ENCODE data around the gene RNF182. TPM values are rescaled to one million over a fixed set of nuclear protein-coding genes. Genes with fewer than 3 reads are reported as not detected.

The RNF182 gene
- total RNA-seq, 1 donor from 2014 or later = 15.3 TPM

- Histone ChIP-seq H3K4me3 (no peak overlapping the region), H3K9ac (no peak overlapping the region), H3K4me2 (no peak overlapping the region), H4K20me1 (ENCODE audit: low read depth) (peaks cover 5% of the 10 kb centered on the region), H3K27me3 (peaks cover 5% of the 10 kb centered on the region), H3K4me1 (no peaks in the 10 kb centered on the region), H3K27ac (no peak overlapping the region), H3K9me3 (ENCODE audit: low read depth) (no peaks in the 10 kb centered on the region), H3F3A (ENCODE audit: low read depth) (no peaks in the 10 kb centered on the region), H3K79me2 (ENCODE audit: low read depth) (peaks cover 10% of the 10 kb centered on the region), H2AFZ (replicated peaks) (no peak overlapping the region), H3K36me3 (no peaks in the 10 kb centered on the region)
- H3K9me3 Mint-ChIP-seq = peaks cover 18% of the 10 kb centered on the region
- peaks cover 8% of the 10 kb centered on the region for H3K36me3 Mint-ChIP-seq
- DNase-seq (ENCODE audit: low spot score) = no peak
- H3K27ac Mint-ChIP-seq = no peak overlapping the region
- TF ChIP-seq EZH2phosphoT487 (IDR thresholded peaks at IDR 0.05) = no peak
- no peak for TF ChIP-seq CTCF (IDR thresholded peaks at IDR 0.05)
- TF ChIP-seq EZH2 (IDR thresholded peaks at IDR 0.05) = no peak
- peaks cover 9% of the 10 kb centered on the region for H3K4me1 Mint-ChIP-seq
- no peaks in the 10 kb centered on the region for H3K27me3 Mint-ChIP-seq (ENCODE audit: insufficient read depth, low read depth)
- no peak overlapping the region for H3K4me3 Mint-ChIP-seq
These were observed 7.1 kb downstream of the RNF182 start for GRCh38 chr6:13931797-13932402.

GRCh38 chr6:13932785-13933184 is 8.0 kb downstream of the RNF182 start:
- Histone ChIP-seq H3K36me3 (no peaks in the 10 kb centered on the region), H3K9ac (no peak overlapping the region), H3K27me3 (no peaks in the 10 kb centered on the region), H3K9me3 (ENCODE audit: low read depth) (no peaks in the 10 kb centered on the region), H3K79me2 (ENCODE audit: low read depth) (peaks cover 6% of the 10 kb centered on the region), H3K4me3 (no peak overlapping the region), H3K27ac (no peak overlapping the region), H2AFZ (replicated peaks) (no peak overlapping the region), H4K20me1 (ENCODE audit: low read depth) (no peaks in the 10 kb centered on the region), H3K4me2 (no peak overlapping the region), H3K4me1 (no peaks in the 10 kb centered on the region), H3F3A (ENCODE audit: low read depth) (no peaks in the 10 kb centered on the region)
- H3K4me3 Mint-ChIP-seq = no peak overlapping the region
- peaks cover 2% of the 10 kb centered on the region for H3K4me1 Mint-ChIP-seq
- TF ChIP-seq CTCF (IDR thresholded peaks at IDR 0.05) (no peak), EZH2 (IDR thresholded peaks at IDR 0.05) (no peak), EZH2phosphoT487 (IDR thresholded peaks at IDR 0.05) (no peak)
- H3K9me3 Mint-ChIP-seq = peaks cover 18% of the 10 kb centered on the region
- H3K27ac Mint-ChIP-seq = no peak overlapping the region
- H3K27me3 Mint-ChIP-seq (ENCODE audit: insufficient read depth, low read depth) = no peaks in the 10 kb centered on the region
- DNase-seq (ENCODE audit: low spot score) = no peak
- peaks cover 8% of the 10 kb centered on the region for H3K36me3 Mint-ChIP-seq

- DNase-seq (ENCODE audit: low spot score) = no peak
- Histone ChIP-seq H3K4me2 (no peak overlapping the region), H3K27ac (no peak overlapping the region), H3K79me2 (ENCODE audit: low read depth) (no peaks in the 10 kb centered on the region), H3F3A (ENCODE audit: low read depth) (no peaks in the 10 kb centered on the region), H3K9ac (no peak overlapping the region), H3K4me3 (no peak overlapping the region), H3K9me3 (ENCODE audit: low read depth) (no peaks in the 10 kb centered on the region), H4K20me1 (ENCODE audit: low read depth) (no peaks in the 10 kb centered on the region), H2AFZ (replicated peaks) (no peak overlapping the region), H3K4me1 (no peaks in the 10 kb centered on the region), H3K36me3 (no peaks in the 10 kb centered on the region), H3K27me3 (no peaks in the 10 kb centered on the region)
- Mint-ChIP-seq H3K9me3 (peaks cover 23% of the 10 kb centered on the region), H3K4me3 (no peak overlapping the region), H3K4me1 (no peaks in the 10 kb centered on the region), H3K36me3 (peaks cover 11% of the 10 kb centered on the region), H3K27me3 (ENCODE audit: insufficient read depth, low read depth) (no peaks in the 10 kb centered on the region), H3K27ac (no peak overlapping the region)
- TF ChIP-seq CTCF (IDR thresholded peaks at IDR 0.05) = no peak
- TF ChIP-seq EZH2 (IDR thresholded peaks at IDR 0.05) = no peak
- TF ChIP-seq EZH2phosphoT487 (IDR thresholded peaks at IDR 0.05) = no peak
These were observed 10.0 kb downstream of the RNF182 start for GRCh38 chr6:13934721-13935120.
